HEK293 (cell line): ENCODE results near the gene PLCB1.

ENCODE experiments used
- CTCF ChIA-PET: fragments of 350-600 bp; formaldehyde crosslinking; extraction: SDS; loops from one replicate; lab custom pipeline; 2021; ENCODE audit warnings: antibody characterized with exemption; lab: Yijun Ruan, JAX
- POLR2A ChIA-PET: fragments of 300-600 bp; formaldehyde crosslinking; extraction: SDS; loops from one replicate; lab custom pipeline; 2020; ENCODE audit warnings: antibody characterized with exemption, inconsistent platforms; lab: Yijun Ruan, JAX
- H3K27ac ChIP-seq: fragments of 200-500 bp; sonication (Bioruptor generic); 2 replicates; pipeline ENCODE4 v1.5.1; 2014; ENCODE audit warnings: low read depth, low read length, control low read depth, inconsistent platforms; ENCODE audit errors: extremely low read depth
- H3K36me3 ChIP-seq, 2 experiments: fragments of 200-500 bp in 1 of 2; sonication (Bioruptor generic) in 1 of 2; 1 replicate in 1 of 2; 2 replicates in 1 of 2; pipeline ENCODE4 v1.5.1; 2014 to 2017; ENCODE audit warnings: inconsistent platforms in 2 of 2, low read length in 2 of 2; ENCODE audit not compliant: control insufficient read depth in 2 of 2, insufficient read depth in 1 of 2
- H3K4me1 ChIP-seq: fragments of 200-500 bp; sonication (Bioruptor generic); 2 replicates; pipeline ENCODE4 v1.5.1; 2014; ENCODE audit warnings: mild to moderate bottlenecking, low read length, inconsistent platforms; ENCODE audit not compliant: control insufficient read depth, insufficient read depth
- H3K4me3 ChIP-seq: 2 replicates; pipeline ENCODE4 v1.5.1; 2011; ENCODE audit warnings: low read depth, mild to moderate bottlenecking, control low read depth, low read length, moderate library complexity
- H3K9me3 ChIP-seq: fragments of 200-500 bp; sonication (Bioruptor generic); 2 replicates; pipeline ENCODE4 v1.5.1; 2014; ENCODE audit warnings: low read depth, low read length, inconsistent platforms; ENCODE audit not compliant: control insufficient read depth, insufficient read depth
- GLI2 ChIP-seq: fragments of 450-650 bp; formaldehyde crosslinking; IDR thresholded peaks from 2 replicates; pipeline ENCODE4; 2017; ENCODE audit warnings: missing biosample characterization, missing genetic modification characterization, low read depth, borderline replicate concordance
- GLIS2 ChIP-seq: fragments of 450-650 bp; formaldehyde crosslinking; IDR thresholded peaks from 2 replicates; pipeline ENCODE4 v1.5.1; 2016; ENCODE audit warnings: missing biosample characterization, missing genetic modification characterization
- IKZF3 ChIP-seq: fragments of 450-650 bp; IDR thresholded peaks from 2 replicates; pipeline ENCODE4 v1.5.0; 2018; ENCODE audit warnings: missing biosample characterization, mild to moderate bottlenecking, missing genetic modification characterization, moderate library complexity
- REPIN1 ChIP-seq: fragments of 450-650 bp; formaldehyde crosslinking; IDR thresholded peaks from 2 replicates; pipeline ENCODE4 v1.5.1; 2017; ENCODE audit warnings: missing biosample characterization, missing genetic modification characterization, low read depth
- SALL2 ChIP-seq: fragments of 450-650 bp; formaldehyde crosslinking; IDR thresholded peaks from 2 replicates; pipeline ENCODE4 v1.5.0; 2017; ENCODE audit warnings: missing biosample characterization, mild to moderate bottlenecking, missing genetic modification characterization, borderline replicate concordance
- TCF7L2 ChIP-seq: IDR thresholded peaks from 2 replicates; pipeline ENCODE4 v1.6.1; 2011; ENCODE audit warnings: low read depth, mild to moderate bottlenecking, inconsistent platforms, low read length, moderate library complexity, borderline replicate concordance
- TRIM28 ChIP-seq: IDR thresholded peaks from 2 replicates; pipeline ENCODE4 v1.6.1; 2011; ENCODE audit warnings: low read length, control low read depth, borderline replicate concordance
- WT1 ChIP-seq: fragments of 450-650 bp; formaldehyde crosslinking; IDR thresholded peaks from 2 replicates; pipeline ENCODE4 v1.5.1; 2016; ENCODE audit warnings: missing biosample characterization, missing genetic modification characterization
- YY2 ChIP-seq: fragments of 450-650 bp; formaldehyde crosslinking; IDR thresholded peaks from 2 replicates; pipeline ENCODE4 v1.5.1; 2016; ENCODE audit warnings: missing biosample characterization, missing genetic modification characterization
- ZBTB17 ChIP-seq: fragments of 450-650 bp; formaldehyde crosslinking; IDR thresholded peaks from 2 replicates; pipeline ENCODE4 v1.5.1; 2016; ENCODE audit warnings: missing biosample characterization, missing genetic modification characterization
- ZBTB7A ChIP-seq: fragments of 450-650 bp; formaldehyde crosslinking; IDR thresholded peaks from 2 replicates; pipeline ENCODE4 v1.5.1; 2016; ENCODE audit warnings: low read depth, missing biosample characterization, missing genetic modification characterization
- ZFP37 ChIP-seq: fragments of 450-650 bp; formaldehyde crosslinking; IDR thresholded peaks from 2 replicates; pipeline ENCODE4 v1.5.1; 2016; ENCODE audit warnings: missing biosample characterization, missing genetic modification characterization
- ZFP69B ChIP-seq: fragments of 450-650 bp; formaldehyde crosslinking; IDR thresholded peaks from 2 replicates; pipeline ENCODE4 v1.5.1; 2016; ENCODE audit warnings: missing biosample characterization, missing genetic modification characterization
- ZNF157 ChIP-seq: fragments of 450-650 bp; formaldehyde crosslinking; IDR thresholded peaks from 2 replicates; pipeline ENCODE4 v1.5.1; 2016; ENCODE audit warnings: missing biosample characterization, missing genetic modification characterization
- ZNF16 ChIP-seq: fragments of 450-650 bp; formaldehyde crosslinking; IDR thresholded peaks from 2 replicates; pipeline ENCODE4 v1.5.1; 2016; ENCODE audit warnings: low read depth, missing biosample characterization, missing genetic modification characterization
- ZNF223 ChIP-seq: fragments of 450-650 bp; formaldehyde crosslinking; IDR thresholded peaks from 2 replicates; pipeline ENCODE4 v1.5.1; 2016; ENCODE audit warnings: missing biosample characterization, missing genetic modification characterization
- ZNF394 ChIP-seq: fragments of 450-650 bp; formaldehyde crosslinking; IDR thresholded peaks from 2 replicates; pipeline ENCODE4 v1.5.1; 2016; ENCODE audit warnings: missing biosample characterization, missing genetic modification characterization, mild to moderate bottlenecking, moderate library complexity, borderline replicate concordance
- ZNF549 ChIP-seq: fragments of 450-650 bp; IDR thresholded peaks from 2 replicates; pipeline ENCODE4 v1.5.1; 2018; ENCODE audit warnings: missing biosample characterization, missing genetic modification characterization, mild to moderate bottlenecking, inconsistent platforms, moderate library complexity
- ZNF621 ChIP-seq: fragments of 450-650 bp; formaldehyde crosslinking; IDR thresholded peaks from 2 replicates; pipeline ENCODE4 v1.5.1; 2017; ENCODE audit warnings: missing biosample characterization, missing genetic modification characterization
- ZNF626 ChIP-seq: fragments of 450-650 bp; sonication (Bioruptor Pico); formaldehyde crosslinking; IDR thresholded peaks from 2 replicates; pipeline ENCODE4 v1.5.1; 2018; ENCODE audit warnings: missing biosample characterization, missing genetic modification characterization, inconsistent platforms
- ZNF701 ChIP-seq: fragments of 450-650 bp; formaldehyde crosslinking; IDR thresholded peaks from 2 replicates; pipeline ENCODE4 v1.5.1; 2016; ENCODE audit warnings: missing biosample characterization, missing genetic modification characterization
- ZSCAN16 ChIP-seq: fragments of 450-650 bp; formaldehyde crosslinking; IDR thresholded peaks from 2 replicates; pipeline ENCODE4 v1.5.1; 2016; ENCODE audit warnings: missing biosample characterization, missing genetic modification characterization
- TF ChIP-seq, protein P1 (sequence below): fragments of 450-650 bp; formaldehyde crosslinking; IDR thresholded peaks from 2 replicates; pipeline ENCODE4 v1.5.1; 2017; ENCODE audit warnings: missing biosample characterization, missing genetic modification characterization
- TF ChIP-seq, protein P2 (sequence below): fragments of 450-650 bp; formaldehyde crosslinking; IDR thresholded peaks from 2 replicates; pipeline ENCODE4; 2016; ENCODE audit warnings: missing biosample characterization, missing genetic modification characterization
- TF ChIP-seq, protein P3 (sequence below): fragments of 450-650 bp; formaldehyde crosslinking; IDR thresholded peaks from 2 replicates; pipeline ENCODE4 v1.5.1; 2016; ENCODE audit warnings: missing biosample characterization, missing genetic modification characterization
- TF ChIP-seq, protein P4 (sequence below): fragments of 450-650 bp; formaldehyde crosslinking; IDR thresholded peaks from 2 replicates; pipeline ENCODE4 v1.5.1; 2017; ENCODE audit warnings: missing biosample characterization, missing genetic modification characterization
- TF ChIP-seq, protein P5 (sequence below): fragments of 450-650 bp; formaldehyde crosslinking; IDR thresholded peaks from 2 replicates; pipeline ENCODE4 v1.5.1; 2016; ENCODE audit warnings: missing biosample characterization, missing genetic modification characterization

PLCB1 gene

DNA sequence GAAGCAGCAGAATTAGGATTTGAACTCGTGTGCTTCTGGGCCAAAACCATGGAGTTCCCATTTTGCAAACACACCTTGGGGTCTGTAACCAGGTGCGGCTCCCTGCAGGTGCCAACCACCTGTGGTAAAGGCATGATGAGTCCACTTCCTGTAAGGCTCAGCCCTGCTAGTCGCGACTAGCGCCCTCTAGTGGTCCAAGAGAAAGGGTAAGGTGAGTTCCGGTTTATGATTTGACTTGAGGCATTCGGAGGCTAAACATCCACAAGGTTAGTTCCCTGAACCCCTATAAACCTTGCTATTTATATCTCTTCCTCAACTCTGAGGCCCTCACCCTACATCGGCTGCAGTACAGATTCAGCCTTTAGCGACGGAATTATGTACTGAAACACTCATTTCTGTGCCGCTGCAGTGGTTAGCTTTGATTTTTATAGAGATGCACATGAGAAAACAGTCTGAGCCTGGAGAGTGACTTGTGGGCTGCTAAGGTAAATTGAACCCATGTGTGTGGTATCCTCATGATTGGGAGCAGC, 173.4 kb downstream of the PLCB1 start (continued):
- no peak for TF ChIP-seq GLIS2 (tag by site-specific recombination)

DNA sequence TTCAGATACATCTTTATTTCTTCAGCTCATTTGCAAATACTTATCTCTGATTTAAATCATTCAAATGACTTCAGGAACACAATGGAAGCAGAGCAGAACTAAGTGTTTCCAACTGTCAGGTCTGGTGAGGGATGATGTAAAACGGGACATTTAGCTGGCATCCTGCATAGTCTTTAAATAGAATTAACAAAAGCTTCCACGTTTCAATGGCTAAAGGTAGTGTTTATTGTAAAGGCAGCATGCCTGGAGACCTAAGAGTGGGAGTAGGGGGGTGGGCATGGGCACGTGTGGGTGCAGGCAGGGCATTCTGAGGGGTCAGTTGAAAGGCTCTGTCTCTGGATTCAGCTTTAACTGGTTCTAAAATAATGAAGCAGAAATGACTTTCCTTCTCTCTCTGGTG, 174.9 kb downstream of the PLCB1 start:
- H3K9me3 ChIP-seq = no peaks in the 10 kb centered on the region
- no peak for TF ChIP-seq ZNF157 (tag by site-specific recombination)
- TF ChIP-seq ZSCAN16 = no peak
- TF ChIP-seq REPIN1 (tag by site-specific recombination) = no peak
- no peak for TF ChIP-seq WT1 (tag by site-specific recombination)
- TF ChIP-seq ZNF701 (tag by site-specific recombination) = no peak
- no peak for TF ChIP-seq ZNF223
- no peak for TF ChIP-seq ZNF16
- no peak for TF ChIP-seq ZBTB7A (tag by site-specific recombination)
- TF ChIP-seq IKZF3 (tag by site-specific recombination) = no peak
- no peak for TF ChIP-seq ZNF549 (tag by site-specific recombination)
- TF ChIP-seq GLI2 = no peak
- no peak for TF ChIP-seq SALL2 (tag by site-specific recombination)
- TF ChIP-seq, protein P1, sequence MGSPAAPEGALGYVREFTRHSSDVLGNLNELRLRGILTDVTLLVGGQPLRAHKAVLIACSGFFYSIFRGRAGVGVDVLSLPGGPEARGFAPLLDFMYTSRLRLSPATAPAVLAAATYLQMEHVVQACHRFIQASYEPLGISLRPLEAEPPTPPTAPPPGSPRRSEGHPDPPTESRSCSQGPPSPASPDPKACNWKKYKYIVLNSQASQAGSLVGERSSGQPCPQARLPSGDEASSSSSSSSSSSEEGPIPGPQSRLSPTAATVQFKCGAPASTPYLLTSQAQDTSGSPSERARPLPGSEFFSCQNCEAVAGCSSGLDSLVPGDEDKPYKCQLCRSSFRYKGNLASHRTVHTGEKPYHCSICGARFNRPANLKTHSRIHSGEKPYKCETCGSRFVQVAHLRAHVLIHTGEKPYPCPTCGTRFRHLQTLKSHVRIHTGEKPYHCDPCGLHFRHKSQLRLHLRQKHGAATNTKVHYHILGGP (tag by site-specific recombination) = no peak
- TF ChIP-seq, protein P2, sequence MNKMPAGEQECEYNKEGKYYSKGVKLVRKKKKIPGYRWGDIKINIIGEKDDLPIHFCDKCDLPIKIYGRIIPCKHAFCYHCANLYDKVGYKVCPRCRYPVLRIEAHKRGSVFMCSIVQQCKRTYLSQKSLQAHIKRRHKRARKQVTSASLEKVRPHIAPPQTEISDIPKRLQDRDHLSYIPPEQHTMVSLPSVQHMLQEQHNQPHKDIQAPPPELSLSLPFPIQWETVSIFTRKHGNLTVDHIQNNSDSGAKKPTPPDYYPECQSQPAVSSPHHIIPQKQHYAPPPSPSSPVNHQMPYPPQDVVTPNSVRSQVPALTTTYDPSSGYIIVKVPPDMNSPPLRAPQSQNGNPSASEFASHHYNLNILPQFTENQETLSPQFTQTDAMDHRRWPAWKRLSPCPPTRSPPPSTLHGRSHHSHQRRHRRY (tag by site-specific recombination) = no peak
- H3K4me3 ChIP-seq = no peak overlapping the region
- peaks cover 4% of the 10 kb centered on the region for H3K4me1 ChIP-seq
- ChIA-PET CTCF (interaction anchor here (0.6 to 2.3 kb wide), 12 partner anchors 8 to 263 kb away, joined by 3 to 12 read pairs (median 4); partner anchors contain the start of gene PLCB1), POLR2A (no interaction called here)
- H3K36me3 ChIP-seq = no peaks in the 10 kb centered on the region
- no peak overlapping the region for H3K27ac ChIP-seq

DNA sequence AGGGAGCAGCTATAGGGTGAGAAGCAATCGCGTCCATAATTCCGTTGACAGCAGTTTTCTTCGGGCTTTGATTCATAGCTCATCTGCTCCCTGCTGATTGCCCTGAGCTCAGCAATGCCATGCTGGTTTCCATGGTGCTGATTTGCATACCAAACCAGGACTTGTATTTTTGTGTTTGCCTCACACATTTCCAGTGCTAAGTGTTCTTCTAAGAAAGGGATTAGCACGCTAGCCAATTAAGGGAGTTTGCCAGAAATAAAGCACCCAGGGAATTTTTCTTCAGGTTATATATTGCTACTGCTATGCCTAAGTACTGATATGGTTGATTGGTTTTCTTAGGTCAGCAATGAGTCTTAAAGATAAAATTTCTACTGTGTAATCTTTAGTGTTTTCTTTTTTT, 177.6 kb downstream of the PLCB1 start:
- CTCF ChIA-PET = interaction anchor here (0.6 kb wide), 1 partner anchor 80 kb away, joined by 3 read pairs; no protein-coding TSS in a partner anchor
- H3K4me3 ChIP-seq = no peak overlapping the region
- POLR2A ChIA-PET = no interaction called here
- TF ChIP-seq YY2 (no peak), ZNF394 (tag by site-specific recombination) (no peak), ZNF621 (tag by site-specific recombination) (no peak), ZFP37 (tag by site-specific recombination) (no peak), TCF7L2 (peak; percentile 52), TRIM28 (peak; percentile 84), SALL2 (tag by site-specific recombination) (no peak), ZNF626 (tag by site-specific recombination) (no peak), ZBTB17 (tag by site-specific recombination) (0 out of 2 replicates have a peak, but pooled peaks have one; percentile 14), ZFP69B (tag by site-specific recombination) (no peak)
- TF ChIP-seq, protein P3, sequence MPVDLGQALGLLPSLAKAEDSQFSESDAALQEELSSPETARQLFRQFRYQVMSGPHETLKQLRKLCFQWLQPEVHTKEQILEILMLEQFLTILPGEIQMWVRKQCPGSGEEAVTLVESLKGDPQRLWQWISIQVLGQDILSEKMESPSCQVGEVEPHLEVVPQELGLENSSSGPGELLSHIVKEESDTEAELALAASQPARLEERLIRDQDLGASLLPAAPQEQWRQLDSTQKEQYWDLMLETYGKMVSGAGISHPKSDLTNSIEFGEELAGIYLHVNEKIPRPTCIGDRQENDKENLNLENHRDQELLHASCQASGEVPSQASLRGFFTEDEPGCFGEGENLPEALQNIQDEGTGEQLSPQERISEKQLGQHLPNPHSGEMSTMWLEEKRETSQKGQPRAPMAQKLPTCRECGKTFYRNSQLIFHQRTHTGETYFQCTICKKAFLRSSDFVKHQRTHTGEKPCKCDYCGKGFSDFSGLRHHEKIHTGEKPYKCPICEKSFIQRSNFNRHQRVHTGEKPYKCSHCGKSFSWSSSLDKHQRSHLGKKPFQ (tag by site-specific recombination) = no peak
- TF ChIP-seq, protein P4, sequence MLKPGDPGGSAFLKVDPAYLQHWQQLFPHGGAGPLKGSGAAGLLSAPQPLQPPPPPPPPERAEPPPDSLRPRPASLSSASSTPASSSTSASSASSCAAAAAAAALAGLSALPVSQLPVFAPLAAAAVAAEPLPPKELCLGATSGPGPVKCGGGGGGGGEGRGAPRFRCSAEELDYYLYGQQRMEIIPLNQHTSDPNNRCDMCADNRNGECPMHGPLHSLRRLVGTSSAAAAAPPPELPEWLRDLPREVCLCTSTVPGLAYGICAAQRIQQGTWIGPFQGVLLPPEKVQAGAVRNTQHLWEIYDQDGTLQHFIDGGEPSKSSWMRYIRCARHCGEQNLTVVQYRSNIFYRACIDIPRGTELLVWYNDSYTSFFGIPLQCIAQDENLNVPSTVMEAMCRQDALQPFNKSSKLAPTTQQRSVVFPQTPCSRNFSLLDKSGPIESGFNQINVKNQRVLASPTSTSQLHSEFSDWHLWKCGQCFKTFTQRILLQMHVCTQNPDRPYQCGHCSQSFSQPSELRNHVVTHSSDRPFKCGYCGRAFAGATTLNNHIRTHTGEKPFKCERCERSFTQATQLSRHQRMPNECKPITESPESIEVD (tag by site-specific recombination) = peak; percentile 84
- TF ChIP-seq, protein P5, sequence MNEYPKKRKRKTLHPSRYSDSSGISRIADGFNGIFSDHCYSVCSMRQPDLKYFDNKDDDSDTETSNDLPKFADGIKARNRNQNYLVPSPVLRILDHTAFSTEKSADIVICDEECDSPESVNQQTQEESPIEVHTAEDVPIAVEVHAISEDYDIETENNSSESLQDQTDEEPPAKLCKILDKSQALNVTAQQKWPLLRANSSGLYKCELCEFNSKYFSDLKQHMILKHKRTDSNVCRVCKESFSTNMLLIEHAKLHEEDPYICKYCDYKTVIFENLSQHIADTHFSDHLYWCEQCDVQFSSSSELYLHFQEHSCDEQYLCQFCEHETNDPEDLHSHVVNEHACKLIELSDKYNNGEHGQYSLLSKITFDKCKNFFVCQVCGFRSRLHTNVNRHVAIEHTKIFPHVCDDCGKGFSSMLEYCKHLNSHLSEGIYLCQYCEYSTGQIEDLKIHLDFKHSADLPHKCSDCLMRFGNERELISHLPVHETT = no peak

More for the DNA sequence above, 177.6 kb downstream of the PLCB1 start:
- H3K27ac ChIP-seq = no peak overlapping the region
- peaks cover 4% of the 10 kb centered on the region for H3K4me1 ChIP-seq
- no peaks in the 10 kb centered on the region for H3K36me3 ChIP-seq
- no peaks in the 10 kb centered on the region for H3K9me3 ChIP-seq
